GM19239 (cell line): ENCODE results near the gene MYO10.

Experiments used
- DNase-seq: peaks from one replicate; pipeline ENCODE4 v3.0.0; 2011; ENCODE audit warnings: low spot score; ENCODE audit not compliant: insufficient read length
- FAIRE-seq: peaks from 2 replicates; lab custom pipeline; 2011; peaks lifted over from hg19 to GRCh38; lab: Jason Lieb, UNC

The MYO10 gene

DNA sequence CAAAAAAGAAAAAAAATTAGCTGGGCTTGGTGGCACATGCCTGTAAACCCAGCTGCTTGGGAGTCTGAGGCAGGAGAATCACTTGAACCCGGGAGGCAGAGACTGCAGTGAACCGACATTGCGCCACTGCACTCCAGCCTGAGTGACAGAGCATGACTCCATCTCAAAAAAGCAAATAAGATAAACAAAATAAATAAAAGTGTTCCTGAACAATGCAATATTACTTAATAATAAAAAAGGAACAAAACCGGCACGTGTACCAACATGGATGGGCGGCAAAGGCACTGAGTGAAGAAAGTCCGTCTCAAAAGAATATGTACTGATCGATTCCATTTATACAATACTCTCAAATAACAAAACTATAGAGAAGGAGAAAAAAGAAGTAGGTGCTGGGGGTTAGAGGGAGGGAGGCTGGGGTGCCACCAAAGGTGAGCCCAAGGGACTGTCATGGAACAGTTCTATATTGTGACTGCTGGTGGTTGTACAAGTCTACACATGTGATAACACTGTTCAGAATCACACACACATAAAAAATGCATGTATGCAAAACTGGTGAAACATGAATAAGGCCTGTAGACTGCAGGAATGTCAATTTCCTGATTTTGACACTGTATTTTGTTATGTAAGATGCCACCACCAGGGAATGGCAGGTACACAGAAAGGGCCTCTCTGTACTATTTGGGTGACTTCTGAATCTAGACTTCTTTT lies 15.8 kb downstream of the MYO10 start:
- FAIRE-seq (no peak), DNase-seq (no peak)

DNA sequence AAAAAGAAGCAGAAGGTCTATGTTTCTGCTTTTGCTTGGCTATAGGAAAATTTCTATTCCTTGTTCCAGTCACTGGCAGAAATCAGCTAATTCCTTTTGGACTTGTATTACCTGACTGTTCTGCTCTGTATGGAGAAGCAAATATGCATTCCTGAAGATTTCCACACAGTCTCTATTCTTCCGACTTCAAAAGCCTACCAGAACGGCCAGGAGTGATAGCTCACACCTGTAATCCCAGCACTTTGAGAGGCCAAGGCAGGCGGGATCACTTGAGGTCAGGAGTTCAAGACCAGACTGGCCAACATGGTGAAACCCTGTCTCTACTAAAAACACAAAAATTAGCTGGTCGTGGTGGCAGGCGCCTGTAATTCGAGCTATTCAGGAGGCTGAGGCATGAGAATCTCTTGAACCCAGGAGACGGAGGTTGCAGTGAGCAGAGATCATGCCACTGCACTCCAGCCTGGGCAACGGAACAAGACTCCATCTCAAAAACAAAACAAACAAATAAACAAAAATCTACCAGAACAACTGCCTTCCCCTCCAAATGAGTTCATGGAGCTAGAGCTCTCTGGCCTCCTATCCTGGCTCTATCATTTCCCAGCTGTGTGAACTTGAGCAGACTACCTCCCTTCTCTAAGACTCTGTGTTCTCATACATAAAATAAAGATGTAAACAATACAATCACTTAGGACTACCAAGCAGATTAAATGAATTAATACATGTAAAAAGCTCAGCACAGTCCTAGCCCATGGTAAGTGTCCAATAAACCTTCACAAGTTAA lies 17.0 kb downstream of the MYO10 start:
- FAIRE-seq (no peak), DNase-seq (no peak)

DNA sequence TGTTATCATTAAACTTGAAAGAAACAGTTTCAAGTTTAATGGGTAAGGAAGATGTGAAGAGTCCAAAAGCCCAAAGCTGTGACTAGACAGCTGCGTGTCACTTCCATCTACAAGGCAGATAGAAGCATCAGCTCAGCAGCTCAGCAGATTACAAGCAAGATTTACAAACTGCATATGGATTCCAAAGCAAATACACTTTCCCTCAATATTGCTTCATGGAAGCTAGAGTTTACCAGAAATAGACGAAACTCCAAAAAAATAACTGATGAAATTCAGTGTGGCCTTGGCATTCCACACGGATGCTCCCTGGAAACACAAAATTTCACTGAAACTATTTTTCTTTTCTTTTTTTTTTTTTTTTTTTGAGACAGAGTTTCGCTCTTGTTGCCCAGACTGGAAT lies 17.9 kb downstream of the MYO10 start:
- no peak for DNase-seq
- no peak for FAIRE-seq

DNA sequence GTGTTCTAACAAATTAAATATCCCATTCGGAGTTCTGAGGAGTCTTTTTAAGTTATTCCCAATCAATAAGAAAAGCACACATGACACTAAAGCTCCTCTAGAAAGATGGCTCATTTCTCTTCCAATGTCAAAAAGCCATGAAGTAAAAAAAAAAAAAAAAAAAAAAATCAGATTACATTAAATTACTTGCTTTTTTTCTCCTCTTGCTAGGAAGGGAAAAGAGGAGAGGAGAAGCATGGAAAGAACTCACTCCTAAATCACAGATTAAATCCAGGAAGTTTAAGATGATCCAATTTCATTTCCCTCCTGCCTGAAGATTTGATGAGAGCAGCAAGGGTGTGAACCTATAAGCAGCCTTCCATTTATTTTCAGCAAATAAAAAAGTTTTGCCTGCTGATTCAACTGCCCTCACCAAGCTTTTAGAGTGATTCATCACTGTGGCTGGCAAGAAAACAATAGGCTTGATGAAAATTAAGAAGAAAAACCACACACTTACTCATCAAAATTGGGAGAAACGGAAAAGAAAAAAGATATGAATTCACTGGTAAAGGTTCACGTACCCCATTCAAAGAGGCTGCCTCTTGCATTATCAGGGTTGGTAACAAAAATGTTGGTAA lies 19.7 kb downstream of the MYO10 start:
- no peak for FAIRE-seq
- DNase-seq, result no peak

DNA sequence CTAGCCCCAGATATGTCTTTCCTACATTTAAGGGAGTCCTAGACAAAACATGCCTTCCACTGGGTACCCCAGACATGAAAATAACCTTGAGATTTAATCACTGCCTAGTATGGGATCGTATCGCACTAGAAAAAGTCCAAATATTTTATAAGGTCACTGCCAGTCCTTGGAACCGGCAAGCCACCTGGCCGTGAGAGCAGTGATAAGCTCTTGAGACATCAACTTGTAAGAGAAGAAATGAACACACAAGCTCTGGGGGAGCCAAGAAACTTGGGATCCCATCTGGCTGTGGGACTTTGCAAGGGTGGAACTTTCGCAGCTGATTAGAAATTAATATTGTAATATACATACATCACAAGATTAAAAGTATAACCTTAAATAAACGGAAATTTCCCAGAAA lies 21.5 kb downstream of the MYO10 start:
- FAIRE-seq (no peak), DNase-seq (no peak)

DNA sequence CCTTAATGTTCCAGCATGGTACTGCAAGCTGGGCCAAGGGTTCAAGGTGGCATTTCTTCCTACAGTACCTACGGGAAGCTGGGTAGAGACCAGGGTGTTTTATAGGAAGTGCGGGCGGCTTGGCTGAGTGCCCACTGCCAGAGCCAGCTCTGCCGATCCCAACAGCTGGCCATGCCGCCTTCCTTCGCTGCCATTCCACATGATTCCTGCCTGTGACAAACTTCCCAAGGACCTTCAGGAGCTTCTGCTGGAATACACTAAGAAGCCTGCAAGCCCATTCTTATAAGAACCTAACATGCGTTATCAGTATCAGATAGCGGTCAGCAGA lies 22.0 kb downstream of the MYO10 start:
- no peak for FAIRE-seq
- no peak for DNase-seq

- FAIRE-seq (no peak), DNase-seq (no peak)
Measured at GRCh38 chr5:16913187-16914107, 22.6 kb downstream of the MYO10 start.

DNA sequence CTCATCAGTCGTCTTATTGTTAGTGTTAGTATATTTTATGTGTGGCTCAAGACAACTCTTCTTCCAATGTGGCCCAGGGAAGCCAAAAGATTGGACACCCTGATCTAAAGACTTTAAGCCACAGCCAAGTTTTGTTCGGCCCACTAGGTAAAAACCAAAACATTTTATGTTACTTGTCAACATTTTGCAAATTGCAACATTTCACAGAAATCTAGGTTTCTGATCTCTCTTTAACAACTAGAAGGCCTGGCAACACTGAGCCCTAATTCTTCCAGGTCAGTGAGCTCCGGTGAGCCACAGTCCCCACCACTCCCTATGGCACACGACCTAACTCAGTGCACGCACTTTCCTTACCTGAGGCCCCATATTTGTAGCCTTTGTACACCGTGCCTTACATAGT lies 24.0 kb downstream of the MYO10 start:
- no peak for FAIRE-seq
- DNase-seq, result no peak

DNA sequence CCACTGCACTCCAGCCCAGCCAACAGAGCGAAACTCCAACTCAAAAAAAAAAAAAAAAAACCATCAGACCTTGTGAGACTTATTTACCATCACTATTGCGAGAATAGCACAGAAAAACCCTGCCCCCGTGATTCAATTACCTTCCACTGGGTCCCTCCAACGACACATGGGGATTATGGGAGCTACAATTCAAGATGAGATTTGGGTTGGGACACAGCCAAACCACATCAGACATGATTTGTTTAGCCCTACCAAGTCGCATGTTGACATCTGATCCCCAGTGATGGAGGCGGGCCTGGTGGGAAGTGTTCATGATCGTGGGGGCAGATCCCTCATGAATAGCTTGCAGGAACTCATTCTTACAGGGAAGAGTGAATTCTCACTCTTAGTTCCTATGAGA lies 26.6 kb downstream of the MYO10 start:
- FAIRE-seq (no peak), DNase-seq (no peak)

- FAIRE-seq (no peak), DNase-seq (no peak)
Measured at GRCh38 chr5:16907270-16907669, 28.8 kb downstream of the MYO10 start.

GRCh38 chr5:16906255-16906654 lies 29.8 kb downstream of the MYO10 start:
- FAIRE-seq, result no peak
- no peak for DNase-seq

DNA sequence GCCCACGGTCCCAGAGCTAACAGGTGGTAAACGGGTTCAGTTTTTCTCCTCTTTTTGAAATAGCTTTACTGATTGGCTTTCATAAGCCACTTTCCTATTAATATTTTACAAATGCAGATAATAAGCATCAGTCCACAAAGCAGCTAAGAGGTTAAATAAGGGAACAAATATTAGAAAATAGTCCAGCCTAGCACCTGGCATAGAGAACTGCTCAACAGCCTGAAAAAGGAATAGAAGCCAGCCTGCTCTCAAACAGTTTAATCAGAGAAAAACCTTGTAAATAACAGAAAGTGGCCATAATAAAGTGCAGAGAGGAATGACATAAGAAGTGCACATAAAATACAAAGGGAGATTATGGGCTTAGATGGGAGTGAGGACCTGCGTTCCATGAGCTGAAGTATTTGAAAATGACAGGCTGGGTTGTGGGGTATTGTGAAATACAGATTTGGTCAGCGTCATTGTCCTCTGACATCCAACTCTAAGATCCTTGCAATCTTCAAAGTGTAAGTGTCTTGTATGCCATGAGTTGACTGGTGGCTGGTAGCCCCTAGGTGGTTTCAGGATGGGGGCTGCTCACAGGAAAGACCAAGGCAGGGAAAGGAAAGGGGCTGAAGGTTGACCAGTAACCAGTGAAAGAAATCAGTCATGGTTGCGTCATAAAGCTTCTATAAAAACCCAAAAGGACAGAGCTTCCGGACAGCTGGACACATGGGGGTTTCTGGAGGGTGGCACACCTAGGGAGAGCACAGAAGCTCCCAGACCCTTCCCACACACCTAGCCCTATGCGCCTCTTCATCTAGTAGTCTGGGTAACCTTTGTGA lies 32.4 kb downstream of the MYO10 start:
- FAIRE-seq (no peak), DNase-seq (no peak)

GRCh38 chr5:16902846-16903245 lies 33.2 kb downstream of the MYO10 start:
- DNase-seq (no peak), FAIRE-seq (no peak)

DNA sequence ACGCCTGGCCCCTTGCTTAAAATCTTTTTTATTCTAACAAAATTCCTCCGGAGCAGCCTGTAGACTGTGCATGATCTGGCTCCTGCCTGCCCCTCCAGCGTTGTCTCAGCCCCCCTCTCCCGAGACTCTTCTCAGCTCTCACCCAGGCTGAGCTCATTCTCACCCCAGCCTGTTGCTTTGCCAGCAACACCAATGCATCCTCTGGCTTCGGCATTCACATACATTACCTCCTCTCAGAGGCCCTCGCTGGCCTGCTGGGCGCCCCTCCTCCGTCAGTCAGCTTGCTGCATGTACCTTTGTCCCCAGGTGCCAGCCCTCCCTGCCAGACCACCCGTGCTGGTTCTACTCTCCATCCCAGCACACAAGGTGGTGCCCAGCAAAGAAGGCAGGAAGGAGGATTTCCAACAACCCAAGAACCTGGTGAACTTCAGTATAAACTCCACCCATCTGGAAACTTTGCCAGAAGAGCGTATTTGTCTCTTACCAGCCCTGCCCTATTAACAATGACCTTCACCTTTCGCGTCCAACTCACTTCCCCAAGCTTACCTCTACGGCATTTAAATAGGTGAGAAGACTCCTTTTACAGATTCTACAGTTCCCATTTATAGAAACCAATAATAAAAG lies 35.0 kb downstream of the MYO10 start:
- FAIRE-seq, result no peak
- no peak for DNase-seq

- no peak for FAIRE-seq
Measured at GRCh38 chr5:16899171-16899570, 36.9 kb downstream of the MYO10 start.

DNA sequence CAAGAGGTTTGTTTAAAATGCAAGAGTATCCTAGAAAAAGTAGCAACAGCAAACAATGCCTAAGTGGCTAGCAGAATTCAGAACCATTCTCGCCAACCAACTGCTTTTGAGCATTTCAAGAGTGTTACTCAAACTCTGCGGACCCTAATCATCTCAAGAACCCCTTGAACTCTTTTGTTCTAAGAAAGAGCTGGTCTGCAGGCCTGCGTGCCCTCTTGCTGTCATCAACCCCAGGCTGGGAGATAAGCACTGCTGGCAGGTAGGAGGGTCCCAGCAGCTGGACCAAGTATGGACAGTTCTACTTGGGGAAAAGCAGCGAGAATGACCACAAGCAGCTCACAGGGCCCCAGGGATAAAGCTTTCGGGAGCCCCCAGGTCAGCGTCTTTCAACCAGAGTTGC lies 38.3 kb downstream of the MYO10 start:
- no peak for FAIRE-seq

More at GRCh38 chr5:16899171-16899570, 36.9 kb downstream of the MYO10 start:
- DNase-seq, result no peak

GRCh38 chr5:16897284-16897704 lies 38.8 kb downstream of the MYO10 start:
- DNase-seq (no peak), FAIRE-seq (no peak)

More for the DNA sequence above, 38.3 kb downstream of the MYO10 start:
- DNase-seq, result no peak

DNA sequence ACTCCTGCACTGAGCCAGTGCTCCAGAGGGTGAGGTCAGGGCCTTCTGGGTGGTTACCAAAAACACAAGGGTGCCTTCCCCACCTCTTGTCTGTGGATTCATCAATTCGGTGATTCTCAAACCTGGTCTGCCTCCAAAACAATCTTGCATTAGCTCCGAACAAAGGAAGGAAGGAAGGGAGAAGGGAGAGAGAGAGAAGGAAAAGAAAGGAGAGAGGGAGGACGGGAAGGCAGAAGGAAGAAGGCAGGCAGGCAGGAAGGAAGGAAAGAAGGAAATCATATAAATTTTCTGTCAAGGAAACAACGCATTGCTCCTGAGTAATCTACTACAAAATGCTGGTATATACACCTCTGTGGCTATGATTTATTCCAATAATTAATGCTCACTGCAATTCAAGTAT lies 39.3 kb downstream of the MYO10 start:
- FAIRE-seq (no peak), DNase-seq (no peak)
